Peyer's patch (tissue), 4 donors: Measurements from ENCODE around the gene PRKAR1B.

Experiments
- POLR2A ChIP-seq, 2 donors: fragments of 450-650 bp; IDR thresholded peaks; one replicate each; pipeline ENCODE4 v1.5.1; 2017; ENCODE audit warnings: antibody characterized with exemption in 2 of 2, mild to moderate bottlenecking in 2 of 2, moderate library complexity in 2 of 2
- TF ChIP-seq, protein P1 (sequence below), 6 experiments: fragments of 450-650 bp in 4 of 6; fragments of 200-600 bp in 2 of 6; sonication (generic) in 1 of 6; IDR thresholded peaks; one replicate each; pipeline ENCODE4 v1.5.1; 2017 to 2019; ENCODE audit warnings: antibody characterized with exemption in 6 of 6, mild to moderate bottlenecking in 3 of 6, moderate library complexity in 1 of 6

DNA sequence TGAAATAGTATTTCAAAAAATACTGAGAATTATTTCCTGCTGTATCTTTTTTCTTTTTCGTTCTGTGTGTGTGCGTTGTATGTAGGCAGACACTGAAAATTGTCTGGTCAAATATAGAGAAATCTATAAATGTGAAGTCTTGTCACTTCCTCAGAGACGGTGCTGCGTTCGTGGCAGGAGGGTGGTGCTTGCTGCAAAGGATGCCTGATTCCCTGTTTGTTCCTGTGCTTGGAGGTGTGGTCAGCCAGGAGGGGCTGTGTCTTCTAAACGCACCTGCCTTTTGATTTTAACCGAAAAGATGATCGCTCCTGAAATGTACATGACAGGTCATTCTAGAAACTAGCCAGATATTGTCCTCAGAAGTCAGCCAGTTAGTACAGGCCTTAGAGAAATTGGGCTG is 32.5 kb upstream of the PRKAR1B start:
- no peak for TF ChIP-seq POLR2A (IDR thresholded peaks at IDR 0.05)
- TF ChIP-seq, protein P1, sequence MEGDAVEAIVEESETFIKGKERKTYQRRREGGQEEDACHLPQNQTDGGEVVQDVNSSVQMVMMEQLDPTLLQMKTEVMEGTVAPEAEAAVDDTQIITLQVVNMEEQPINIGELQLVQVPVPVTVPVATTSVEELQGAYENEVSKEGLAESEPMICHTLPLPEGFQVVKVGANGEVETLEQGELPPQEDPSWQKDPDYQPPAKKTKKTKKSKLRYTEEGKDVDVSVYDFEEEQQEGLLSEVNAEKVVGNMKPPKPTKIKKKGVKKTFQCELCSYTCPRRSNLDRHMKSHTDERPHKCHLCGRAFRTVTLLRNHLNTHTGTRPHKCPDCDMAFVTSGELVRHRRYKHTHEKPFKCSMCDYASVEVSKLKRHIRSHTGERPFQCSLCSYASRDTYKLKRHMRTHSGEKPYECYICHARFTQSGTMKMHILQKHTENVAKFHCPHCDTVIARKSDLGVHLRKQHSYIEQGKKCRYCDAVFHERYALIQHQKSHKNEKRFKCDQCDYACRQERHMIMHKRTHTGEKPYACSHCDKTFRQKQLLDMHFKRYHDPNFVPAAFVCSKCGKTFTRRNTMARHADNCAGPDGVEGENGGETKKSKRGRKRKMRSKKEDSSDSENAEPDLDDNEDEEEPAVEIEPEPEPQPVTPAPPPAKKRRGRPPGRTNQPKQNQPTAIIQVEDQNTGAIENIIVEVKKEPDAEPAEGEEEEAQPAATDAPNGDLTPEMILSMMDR (IDR thresholded peaks at IDR 0.05): no peak
